ENCODE data around the gene CDKL2. TPM values are rescaled to one million over a fixed set of nuclear protein-coding genes. Genes with fewer than 3 reads are reported as not detected.
A peak's percentile ranks its signal among the peaks of the same experiment; 100 is the strongest.

The CDKL2 gene
- total RNA-seq, 3 donors from 2014 or later (not counting 1 experiment from before 2014, with no cell fraction given), result 0.19 to 0.63 (median 0.32) TPM

GRCh38 chr4:75584067-75584466 lies 46.3 kb downstream of the CDKL2 start:
- ATAC-seq (no peak), DNase-seq (no peak)
- Histone ChIP-seq H3K27me3 (ENCODE audit: control insufficient read depth, insufficient read depth, low read length) (peaks cover 4% of the 10 kb centered on the region), H3K27ac (ENCODE audit: low read length) (no peak overlapping the region), H3K4me3 (ENCODE audit: low read length) (no peak overlapping the region), H3K4me1 (ENCODE audit: control insufficient read depth, insufficient read depth, low read length) (no peaks in the 10 kb centered on the region), H3K9me3 (ENCODE audit: control insufficient read depth, insufficient read depth, low read length) (no peaks in the 10 kb centered on the region), H3K36me3 (ENCODE audit: control insufficient read depth, insufficient read depth, low read length) (no peaks in the 10 kb centered on the region)
- no peak overlapping the region for H3K27ac Mint-ChIP-seq
- no peaks in the 10 kb centered on the region for H3K36me3 Mint-ChIP-seq
- TF ChIP-seq CTCF (IDR thresholded peaks at IDR 0.05), result no peak
- no peak overlapping the region for H3K4me3 Mint-ChIP-seq
- peaks cover 11 to 32% of the 10 kb centered on the region in 2 donors for H3K27me3 Mint-ChIP-seq (ENCODE audit: low read depth in 2 of 2)
- no peaks in the 10 kb centered on the region for H3K4me1 Mint-ChIP-seq
- intact Hi-C loops (cut with micrococcal nuclease), result no loop called here
- no peaks in the 10 kb centered on the region for H3K9me3 Mint-ChIP-seq
- 89% methylated on average over 2 of the region's 2 CpGs for WGBS (ENCODE audit: insufficient coverage)

DNA sequence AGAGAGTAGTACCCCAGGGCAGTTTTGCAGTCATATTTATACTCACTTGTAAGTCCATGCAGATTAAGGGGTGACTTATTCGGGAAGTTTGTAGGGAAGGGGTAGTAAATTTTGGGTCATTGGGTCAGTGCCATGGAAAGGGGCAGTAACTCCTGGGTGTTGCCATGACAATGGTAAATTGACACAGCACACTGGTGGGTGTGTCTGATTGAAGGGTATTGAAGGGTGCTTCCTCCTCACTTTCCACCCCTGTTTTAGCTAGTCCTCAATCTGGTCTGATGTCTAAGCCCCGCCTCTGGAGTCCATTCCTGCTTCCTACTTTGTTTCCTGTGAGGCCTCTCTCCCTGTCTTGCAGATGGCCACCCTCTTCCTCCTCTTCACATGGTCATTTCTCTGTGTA lies 62.6 kb downstream of the CDKL2 start:
- 95% methylated on average over 2 of the region's 2 CpGs for WGBS (ENCODE audit: insufficient coverage)
- ATAC-seq, result no peak
- TF ChIP-seq CTCF (IDR thresholded peaks at IDR 0.05), result no peak

GRCh38 chr4:75566911-75567310 lies 63.4 kb downstream of the CDKL2 start:
- DNase-seq (no peak), ATAC-seq (no peak)
- WGBS (ENCODE audit: insufficient coverage), result 88% methylated on average over 1 of the region's 1 CpG
- intact Hi-C loops (cut with micrococcal nuclease), result no loop called here
- Histone ChIP-seq H3K4me3 (ENCODE audit: low read length) (no peak overlapping the region), H3K4me1 (ENCODE audit: control insufficient read depth, insufficient read depth, low read length) (peaks cover 2% of the 10 kb centered on the region), H3K36me3 (ENCODE audit: control insufficient read depth, insufficient read depth, low read length) (no peaks in the 10 kb centered on the region), H3K27ac (ENCODE audit: low read length) (no peak overlapping the region), H3K9me3 (ENCODE audit: control insufficient read depth, insufficient read depth, low read length) (no peaks in the 10 kb centered on the region), H3K27me3 (ENCODE audit: control insufficient read depth, insufficient read depth, low read length) (no peaks in the 10 kb centered on the region)
- H3K27me3 Mint-ChIP-seq (ENCODE audit: low read depth in 2 of 2), result peaks cover 0 to 6% of the 10 kb centered on the region in 2 donors
- no peak overlapping the region for H3K4me3 Mint-ChIP-seq
- no peaks in the 10 kb centered on the region for H3K9me3 Mint-ChIP-seq
- no peak overlapping the region for H3K27ac Mint-ChIP-seq
- H3K4me1 Mint-ChIP-seq, result peaks cover 11 to 12% of the 10 kb centered on the region in 2 donors
- TF ChIP-seq CTCF (IDR thresholded peaks at IDR 0.05), result no peak
- H3K36me3 Mint-ChIP-seq, result no peaks in the 10 kb centered on the region

More for the DNA sequence above, 62.6 kb downstream of the CDKL2 start:
- H3K9me3 ChIP-seq (ENCODE audit: control insufficient read depth, insufficient read depth, low read length), result no peaks in the 10 kb centered on the region
- H3K27ac ChIP-seq (ENCODE audit: low read length), result no peak overlapping the region
- intact Hi-C loops (cut with micrococcal nuclease), result no loop called here
- H3K36me3 ChIP-seq (ENCODE audit: control insufficient read depth, insufficient read depth, low read length), result no peaks in the 10 kb centered on the region
- no peak overlapping the region for H3K4me3 Mint-ChIP-seq
- H3K27me3 ChIP-seq (ENCODE audit: control insufficient read depth, insufficient read depth, low read length), result no peaks in the 10 kb centered on the region
- peaks cover 2% of the 10 kb centered on the region for H3K4me1 ChIP-seq (ENCODE audit: control insufficient read depth, insufficient read depth, low read length)
- no peaks in the 10 kb centered on the region for H3K9me3 Mint-ChIP-seq
- no peak for DNase-seq
- H3K27me3 Mint-ChIP-seq (ENCODE audit: low read depth in 2 of 2), result peaks cover 5 to 7% of the 10 kb centered on the region in 2 donors
- no peak overlapping the region for H3K27ac Mint-ChIP-seq
- no peak overlapping the region for H3K4me3 ChIP-seq (ENCODE audit: low read length)
- H3K4me1 Mint-ChIP-seq, result peaks cover 11 to 12% of the 10 kb centered on the region in 2 donors
- no peaks in the 10 kb centered on the region for H3K36me3 Mint-ChIP-seq

GRCh38 chr4:75565481-75565880 lies 64.8 kb downstream of the CDKL2 start:
- Histone ChIP-seq H3K27me3 (ENCODE audit: control insufficient read depth, insufficient read depth, low read length) (no peaks in the 10 kb centered on the region), H3K4me3 (ENCODE audit: low read length) (no peak overlapping the region), H3K36me3 (ENCODE audit: control insufficient read depth, insufficient read depth, low read length) (no peaks in the 10 kb centered on the region), H3K4me1 (ENCODE audit: control insufficient read depth, insufficient read depth, low read length) (peaks cover 2% of the 10 kb centered on the region), H3K27ac (ENCODE audit: low read length) (no peak overlapping the region), H3K9me3 (ENCODE audit: control insufficient read depth, insufficient read depth, low read length) (no peaks in the 10 kb centered on the region)
- H3K27me3 Mint-ChIP-seq (ENCODE audit: low read depth in 2 of 2), result peaks cover 0 to 8% of the 10 kb centered on the region in 2 donors
- intact Hi-C loops (cut with micrococcal nuclease), result no loop called here
- peaks cover 11 to 12% of the 10 kb centered on the region in 2 donors for H3K4me1 Mint-ChIP-seq
- ATAC-seq (no peak), DNase-seq (no peak)
- no peaks in the 10 kb centered on the region for H3K9me3 Mint-ChIP-seq
- TF ChIP-seq CTCF (IDR thresholded peaks at IDR 0.05), result no peak
- H3K4me3 Mint-ChIP-seq, result peak overlapping the region; percentile 11
- no peak overlapping the region for H3K27ac Mint-ChIP-seq
- no peaks in the 10 kb centered on the region for H3K36me3 Mint-ChIP-seq

Data from natural killer cell (primary cell).